Trophoblast cell (in vitro differentiated cells and primary cell): Measurements from ENCODE around the gene ESR1.
A peak's percentile ranks its signal among the peaks of the same experiment; 100 is the strongest.

Experiments used
- DNase-seq, 2 donors: peaks; one replicate each; pipeline ENCODE4 v3.0.0-alpha.2; 2016
- H2AFZ ChIP-seq: 2 replicates; pipeline ENCODE4 v1.6.1; 2013; ENCODE audit warnings: low read length, moderate library complexity, mild to moderate bottlenecking; ENCODE audit not compliant: insufficient read depth, poor library complexity
- H2AK5ac ChIP-seq: 2 replicates; pipeline ENCODE4 v1.6.1; 2013; ENCODE audit warnings: mild to moderate bottlenecking, low read length
- H2BK120ac ChIP-seq: 2 replicates; pipeline ENCODE4 v1.6.1; 2013; ENCODE audit warnings: low read length, mild to moderate bottlenecking, moderate library complexity; ENCODE audit not compliant: insufficient read depth, poor library complexity
- H2BK12ac ChIP-seq: 2 replicates; pipeline ENCODE4 v1.6.1; 2013; ENCODE audit warnings: mild to moderate bottlenecking, low read length, moderate library complexity
- H2BK5ac ChIP-seq: 2 replicates; pipeline ENCODE4 v1.6.1; 2013; ENCODE audit warnings: low read length, low read depth, moderate library complexity, mild to moderate bottlenecking; ENCODE audit not compliant: poor library complexity
- H3K14ac ChIP-seq: 2 replicates; pipeline ENCODE4 v1.6.1; 2013; ENCODE audit warnings: mild to moderate bottlenecking, low read length
- H3K18ac ChIP-seq: 2 replicates; pipeline ENCODE4 v1.6.1; 2013; ENCODE audit warnings: mild to moderate bottlenecking, low read length
- H3K23ac ChIP-seq: 2 replicates; pipeline ENCODE4 v1.6.1; 2013; ENCODE audit warnings: low read length
- H3K27ac ChIP-seq: 2 replicates; pipeline ENCODE4 v1.5.1; 2013; ENCODE audit warnings: low read depth, mild to moderate bottlenecking, inconsistent platforms, low read length, moderate library complexity
- H3K27me3 ChIP-seq: 2 replicates; pipeline ENCODE4 v1.6.1; 2013; ENCODE audit warnings: inconsistent platforms, mild to moderate bottlenecking, low read length, moderate library complexity; ENCODE audit not compliant: insufficient read depth
- H3K36me3 ChIP-seq, 2 experiments: 1 replicate in 1 of 2; 2 replicates in 1 of 2; pipeline ENCODE4 v1.6.1; 2013; ENCODE audit warnings: low read length in 2 of 2, mild to moderate bottlenecking in 2 of 2, moderate library complexity in 1 of 2; ENCODE audit not compliant: insufficient read depth in 2 of 2, control insufficient read depth in 1 of 2
- H3K4ac ChIP-seq: 2 replicates; pipeline ENCODE4 v1.6.1; 2013; ENCODE audit warnings: low read depth, mild to moderate bottlenecking, low read length, moderate library complexity
- H3K4me1 ChIP-seq, 2 experiments: 1 replicate in 1 of 2; 2 replicates in 1 of 2; pipeline ENCODE4 v1.6.1; 2013; ENCODE audit warnings: low read length in 2 of 2, mild to moderate bottlenecking in 2 of 2, moderate library complexity in 1 of 2; ENCODE audit not compliant: insufficient read depth in 2 of 2, control insufficient read depth in 1 of 2
- H3K4me2 ChIP-seq: 2 replicates; pipeline ENCODE4 v1.6.1; 2013; ENCODE audit warnings: inconsistent platforms, mild to moderate bottlenecking, low read length, moderate library complexity
- H3K4me3 ChIP-seq: 2 replicates; pipeline ENCODE4 v1.5.1; 2013; ENCODE audit warnings: mild to moderate bottlenecking, low read depth, low read length, inconsistent platforms
- H3K79me1 ChIP-seq: one replicate; pipeline ENCODE4 v1.6.1; 2013; ENCODE audit warnings: low read length
- H3K79me2 ChIP-seq: 2 replicates; pipeline ENCODE4 v1.6.1; 2013; ENCODE audit warnings: low read length, mild to moderate bottlenecking; ENCODE audit not compliant: control insufficient read depth, insufficient read depth, poor library complexity
- H3K9ac ChIP-seq: 2 replicates; pipeline ENCODE4 v1.6.1; 2013; ENCODE audit warnings: mild to moderate bottlenecking, low read length
- H3K9me3 ChIP-seq: 2 replicates; pipeline ENCODE4 v1.6.1; 2013; ENCODE audit warnings: low read depth, mild to moderate bottlenecking, control low read depth, inconsistent platforms, low read length; ENCODE audit not compliant: insufficient read depth
- H4K12ac ChIP-seq: 2 replicates; pipeline ENCODE4 v1.6.1; 2013; ENCODE audit warnings: low read depth, mild to moderate bottlenecking, low read length, moderate library complexity
- H4K8ac ChIP-seq: 2 replicates; pipeline ENCODE4 v1.6.1; 2013; ENCODE audit warnings: low read depth, mild to moderate bottlenecking, low read length, moderate library complexity
- H4K91ac ChIP-seq: one replicate; pipeline ENCODE4 v1.6.1; 2013; ENCODE audit warnings: low read depth, mild to moderate bottlenecking, low read length, moderate library complexity
- WGBS: extraction: QIAGEN DNeasy Blood & Tissue Kit; methylation state at CpG from one replicate; pipeline ENCODE4 v1.1.7; 2013; ENCODE audit warnings: missing lambda C conversion rate; ENCODE audit not compliant: insufficient read length, insufficient coverage; ENCODE audit errors: extremely low coverage; 5-methylcytosine and 5-hydroxymethylcytosine counted together

The ESR1 gene

GRCh38 chr6:152123076-152123475, 315.6 kb downstream of the ESR1 start:
- Histone ChIP-seq H3K4me1 (peaks cover 0 to 3% of the 10 kb centered on the region in 2 experiments), H3K18ac (no peak overlapping the region), H3K4me3 (no peak overlapping the region), H2AFZ (no peak overlapping the region), H4K91ac (no peak overlapping the region), H3K36me3 (peaks cover 0 to 2% of the 10 kb centered on the region in 2 experiments), H3K4ac (no peak overlapping the region), H3K79me1 (no peaks in the 10 kb centered on the region), H2BK120ac (no peak overlapping the region), H3K23ac (no peak overlapping the region), H2BK12ac (no peak overlapping the region), H4K12ac (no peak overlapping the region), H2AK5ac (no peak overlapping the region), H4K8ac (no peak overlapping the region), H3K9me3 (no peaks in the 10 kb centered on the region), H3K27me3 (no peaks in the 10 kb centered on the region), H3K79me2 (no peaks in the 10 kb centered on the region), H3K27ac (no peak overlapping the region), H2BK5ac (no peak overlapping the region), H3K14ac (no peak overlapping the region), H3K9ac (no peak overlapping the region), H3K4me2 (no peak overlapping the region)
- no CpG with 5 or more reads among the region's 3 CpGs for WGBS
- no peak for DNase-seq

GRCh38 chr6:152124429-152125074, 317.1 kb downstream of the ESR1 start:
- no peak overlapping the region for H3K4me2 ChIP-seq
- H4K91ac ChIP-seq = no peak overlapping the region
- DNase-seq = peak in 1 of 2 donors; percentile 70
- H2BK12ac ChIP-seq = no peak overlapping the region
- no peaks in the 10 kb centered on the region for H3K27me3 ChIP-seq
- H3K79me2 ChIP-seq = no peaks in the 10 kb centered on the region
- H3K9ac ChIP-seq = no peak overlapping the region
- no peak overlapping the region for H2AFZ ChIP-seq
- no peaks in the 10 kb centered on the region for H3K79me1 ChIP-seq
- no peak overlapping the region for H4K12ac ChIP-seq
- no peak overlapping the region for H3K23ac ChIP-seq
- WGBS = no CpG with 5 or more reads among the region's 3 CpGs
- no peak overlapping the region for H3K27ac ChIP-seq
- H3K18ac ChIP-seq = no peak overlapping the region
- H3K14ac ChIP-seq = no peak overlapping the region
- H3K4ac ChIP-seq = no peak overlapping the region
- H2AK5ac ChIP-seq = no peak overlapping the region
- no peak overlapping the region for H2BK5ac ChIP-seq
- no peak overlapping the region for H3K4me3 ChIP-seq
- peaks cover 0 to 5% of the 10 kb centered on the region in 2 experiments for H3K4me1 ChIP-seq
- no peak overlapping the region for H2BK120ac ChIP-seq
- H4K8ac ChIP-seq = no peak overlapping the region
- peaks cover 0 to 2% of the 10 kb centered on the region in 2 experiments for H3K36me3 ChIP-seq
- H3K9me3 ChIP-seq = no peaks in the 10 kb centered on the region

GRCh38 chr6:152127432-152128165, 320.1 kb downstream of the ESR1 start:
- Histone ChIP-seq H3K14ac (no peak overlapping the region), H3K27me3 (no peaks in the 10 kb centered on the region), H3K4me2 (no peak overlapping the region), H3K9ac (no peak overlapping the region), H2BK12ac (no peak overlapping the region), H4K12ac (no peak overlapping the region), H3K9me3 (no peaks in the 10 kb centered on the region), H3K18ac (no peak overlapping the region), H2BK5ac (no peak overlapping the region), H4K91ac (no peak overlapping the region), H3K4me3 (no peak overlapping the region), H3K27ac (no peak overlapping the region), H3K4ac (no peak overlapping the region), H3K4me1 (peaks cover 0 to 7% of the 10 kb centered on the region in 2 experiments), H3K36me3 (no peaks in the 10 kb centered on the region), H4K8ac (no peak overlapping the region), H2AK5ac (no peak overlapping the region), H3K79me2 (no peaks in the 10 kb centered on the region), H2BK120ac (no peak overlapping the region), H3K79me1 (peaks cover 2% of the 10 kb centered on the region), H2AFZ (no peak overlapping the region), H3K23ac (no peak overlapping the region)
- no CpG with 5 or more reads among the region's 8 CpGs for WGBS
- peak; percentile 54 to 72 for DNase-seq

- H2BK120ac ChIP-seq = no peak overlapping the region
- no peaks in the 10 kb centered on the region for H3K27me3 ChIP-seq
- no peaks in the 10 kb centered on the region for H3K9me3 ChIP-seq
- H3K18ac ChIP-seq = no peak overlapping the region
- no peak overlapping the region for H2AK5ac ChIP-seq
- H4K12ac ChIP-seq = no peak overlapping the region
- no peak overlapping the region for H4K8ac ChIP-seq
- no peak overlapping the region for H3K9ac ChIP-seq
- peak overlapping the region; percentile 14 for H2BK5ac ChIP-seq
- DNase-seq = peak; percentile 32 to 68
- no peak overlapping the region for H2BK12ac ChIP-seq
- no peak overlapping the region for H3K14ac ChIP-seq
- peak overlapping the region; percentile 68 for H3K27ac ChIP-seq
- peaks cover 2% of the 10 kb centered on the region for H3K79me1 ChIP-seq
- no peak overlapping the region for H3K4me3 ChIP-seq
- no peaks in the 10 kb centered on the region for H3K79me2 ChIP-seq
- no peaks in the 10 kb centered on the region for H3K36me3 ChIP-seq
- no CpG with 5 or more reads among the region's 9 CpGs for WGBS
- no peak overlapping the region for H3K23ac ChIP-seq
- no peak overlapping the region for H4K91ac ChIP-seq
- H3K4me2 ChIP-seq = no peak overlapping the region
- no peak overlapping the region for H3K4ac ChIP-seq
- H2AFZ ChIP-seq = no peak overlapping the region
- H3K4me1 ChIP-seq = peaks cover 0 to 7% of the 10 kb centered on the region in 2 experiments
Measured at GRCh38 chr6:152129691-152130151, 322.2 kb downstream of the ESR1 start.
